Stomach (tissue), 4 donors: ENCODE data around the gene CDH23.

Source experiments
- CTCF ChIP-seq, 7 experiments: fragments of 450-650 bp in 4 of 7; fragments of 200-600 bp in 3 of 7; sonication (generic) in 3 of 7; IDR thresholded peaks; one replicate each; pipeline ENCODE4 v1.5.1; 2016 to 2019; ENCODE audit warnings: antibody characterized with exemption in 7 of 7, control low read depth in 2 of 7, mild to moderate bottlenecking in 1 of 7
- POLR2A ChIP-seq, 4 donors: fragments of 450-650 bp; IDR thresholded peaks; one replicate each; pipeline ENCODE4 v1.6.1; 2016; ENCODE audit warnings: antibody characterized with exemption in 4 of 4, control low read depth in 2 of 4, mild to moderate bottlenecking in 1 of 4, moderate library complexity in 1 of 4
- POLR2AphosphoS5 ChIP-seq, 3 donors: sonication (generic); formaldehyde crosslinking; IDR thresholded peaks; one replicate each; pipeline ENCODE4 v1.6.1; 2016; ENCODE audit warnings: antibody characterized with exemption in 3 of 3

GRCh38 chr10:71825217-71825616 lies 428.5 kb downstream of the CDH23 start:
- no peak for TF ChIP-seq POLR2A (IDR thresholded peaks at IDR 0.05)
- TF ChIP-seq CTCF (IDR thresholded peaks at IDR 0.05) = no peak
- no peak for TF ChIP-seq POLR2AphosphoS5 (IDR thresholded peaks at IDR 0.05)
